HG02973 (cell line): Measurements from ENCODE around the gene PBX3.

Experiments used
- ATAC-seq: cut with Tn5 transposase; IDR thresholded peaks from one replicate; pipeline ENCODE4 v1.9.1; 2021; ENCODE audit warnings: moderate library complexity; ENCODE audit not compliant: unreplicated experiment

The PBX3 gene

GRCh38 chr9:125897481-125897880, 150.3 kb downstream of the PBX3 start:
- ATAC-seq: no peak

- no peak for ATAC-seq
Observed at GRCh38 chr9:125902214-125902613, 155.0 kb downstream of the PBX3 start.

GRCh38 chr9:125902831-125903512, 155.8 kb downstream of the PBX3 start:
- no peak for ATAC-seq

- no peak for ATAC-seq
Observed at GRCh38 chr9:125904155-125904851, 157.1 kb downstream of the PBX3 start.

- no peak for ATAC-seq
Observed at GRCh38 chr9:125906144-125906543, 159.0 kb downstream of the PBX3 start.

- no peak for ATAC-seq
Observed at GRCh38 chr9:125906893-125907292, 159.7 kb downstream of the PBX3 start.

GRCh38 chr9:125908136-125908535, 161.0 kb downstream of the PBX3 start:
- ATAC-seq: no peak

GRCh38 chr9:125908966-125909365, 161.8 kb downstream of the PBX3 start:
- no peak for ATAC-seq

GRCh38 chr9:125909459-125909858, 162.3 kb downstream of the PBX3 start:
- ATAC-seq: no peak

- no peak for ATAC-seq
Observed at GRCh38 chr9:125910286-125910685, 163.1 kb downstream of the PBX3 start.

- ATAC-seq: no peak
Observed at GRCh38 chr9:125911861-125912644, 164.9 kb downstream of the PBX3 start.

GRCh38 chr9:125912667-125913066, 165.5 kb downstream of the PBX3 start:
- ATAC-seq: no peak

GRCh38 chr9:125913551-125913950, 166.4 kb downstream of the PBX3 start:
- ATAC-seq: no peak

GRCh38 chr9:125914411-125914810, 167.2 kb downstream of the PBX3 start:
- ATAC-seq: no peak

- ATAC-seq: no peak
Observed at GRCh38 chr9:125915606-125916005, 168.4 kb downstream of the PBX3 start.

GRCh38 chr9:125919565-125919964, 172.4 kb downstream of the PBX3 start:
- ATAC-seq: no peak

GRCh38 chr9:125920402-125920801, 173.2 kb downstream of the PBX3 start:
- no peak for ATAC-seq

GRCh38 chr9:125922854-125923253, 175.7 kb downstream of the PBX3 start:
- no peak for ATAC-seq

- no peak for ATAC-seq
Observed at GRCh38 chr9:125924351-125924750, 177.2 kb downstream of the PBX3 start.

- no peak for ATAC-seq
Observed at GRCh38 chr9:125926936-125927335, 179.8 kb downstream of the PBX3 start.

- no peak for ATAC-seq
Observed at GRCh38 chr9:125929846-125930245, 182.7 kb downstream of the PBX3 start.

GRCh38 chr9:125931211-125931610, 184.0 kb downstream of the PBX3 start:
- ATAC-seq: no peak
